Thoracic aorta (tissue), 2 donors: Measurements from ENCODE around the gene HYAL4. TPM values are rescaled to one million over a fixed set of nuclear protein-coding genes. Genes with fewer than 3 reads are reported as not detected.
"Not testable (repeated sequence)": the region's sequence is repeated elsewhere in the genome, so short reads cannot be mapped to it uniquely, and the experiment has no call there.

Experiments used
- ATAC-seq: fragments of 150-250 bp; one replicate; pipeline ENCODE4 v1.8.0; 2017; ENCODE audit warnings: low read depth; ENCODE audit not compliant: insufficient number of reproducible peaks, low FRiP score
- DNase-seq: peaks from one replicate; pipeline ENCODE4 v3.0.0-alpha.2; 2020; ENCODE audit warnings: low spot score
- H3K27ac ChIP-seq, 2 donors: fragments of 200-600 bp; sonication (generic); 1 replicate in 1 of 2; 2 replicates in 1 of 2; pipeline ENCODE4 v1.5.1; 2016; ENCODE audit warnings: mild to moderate bottlenecking in 2 of 2, moderate library complexity in 2 of 2
- H3K27me3 ChIP-seq: fragments of 200-600 bp; sonication (generic); replicated peaks from 2 replicates; pipeline ENCODE4 v1.6.0; 2016; ENCODE audit warnings: mild to moderate bottlenecking; ENCODE audit not compliant: insufficient read depth
- H3K36me3 ChIP-seq: fragments of 200-600 bp; sonication (generic); one replicate; pipeline ENCODE4 v1.5.1; 2016
- H3K4me1 ChIP-seq, 2 donors: fragments of 200-600 bp; sonication (generic); 1 replicate in 1 of 2; 2 replicates in 1 of 2; pipeline versions ENCODE4 v1.5.1 to v1.6.0; 2016; ENCODE audit warnings: low read depth in 2 of 2, mild to moderate bottlenecking in 1 of 2; ENCODE audit not compliant: control insufficient read depth in 1 of 2
- H3K4me3 ChIP-seq: fragments of 200-600 bp; sonication (generic); 2 replicates; pipeline ENCODE4 v1.5.1; 2016; ENCODE audit warnings: mild to moderate bottlenecking
- H3K9me3 ChIP-seq: fragments of 200-600 bp; sonication (generic); 2 replicates; pipeline ENCODE4 v1.5.1; 2016
- CTCF ChIP-seq: fragments of 200-600 bp; sonication (generic); IDR thresholded peaks from one replicate; pipeline ENCODE4 v1.5.1; 2019; ENCODE audit warnings: antibody characterized with exemption
- total RNA-seq, 2 donors: library from RNA; depleted of rRNA; stranded (reverse); fragments of >200 nt; gene quantifications; one replicate each; pipeline versions ENCODE4 v1.1.0 to v1.2.3, GENCODE V29; 2016

HYAL4 gene
- total RNA-seq, 2 donors from 2014 or later, result not detected

GRCh38 chr7:123823898-123824753 is 20.8 kb upstream of the HYAL4 start:
- H3K27ac ChIP-seq, result no peak overlapping the region
- TF ChIP-seq CTCF, result no peak
- no peaks in the 10 kb centered on the region for H3K4me1 ChIP-seq
- no peak overlapping the region for H3K4me3 ChIP-seq
- H3K9me3 ChIP-seq, result no peaks in the 10 kb centered on the region
- DNase-seq (no peak), ATAC-seq (no peak)
- H3K27me3 ChIP-seq, result no peaks in the 10 kb centered on the region
- no peaks in the 10 kb centered on the region for H3K36me3 ChIP-seq

- no peak overlapping the region for H3K27ac ChIP-seq
- H3K9me3 ChIP-seq, result no peaks in the 10 kb centered on the region
- no peak for DNase-seq
- H3K4me1 ChIP-seq, result no peaks in the 10 kb centered on the region
- no peak for TF ChIP-seq CTCF
- no peaks in the 10 kb centered on the region for H3K36me3 ChIP-seq
- no peaks in the 10 kb centered on the region for H3K27me3 ChIP-seq
- H3K4me3 ChIP-seq, result no peak overlapping the region
- ATAC-seq, result no peak
Measured at GRCh38 chr7:123824754-123825067, 20.3 kb upstream of the HYAL4 start.

- Histone ChIP-seq H3K9me3 (no peaks in the 10 kb centered on the region), H3K27ac (no peak overlapping the region), H3K36me3 (no peaks in the 10 kb centered on the region), H3K4me3 (no peak overlapping the region), H3K4me1 (no peaks in the 10 kb centered on the region), H3K27me3 (no peaks in the 10 kb centered on the region)
- ATAC-seq (no peak), DNase-seq (no peak)
- no peak for TF ChIP-seq CTCF
Measured at GRCh38 chr7:123828805-123829204, 16.2 kb upstream of the HYAL4 start.

GRCh38 chr7:123836656-123837055 is 8.3 kb upstream of the HYAL4 start:
- Histone ChIP-seq H3K27ac (no peak overlapping the region), H3K4me1 (no peaks in the 10 kb centered on the region), H3K9me3 (no peaks in the 10 kb centered on the region), H3K27me3 (no peaks in the 10 kb centered on the region), H3K4me3 (no peak overlapping the region), H3K36me3 (no peaks in the 10 kb centered on the region)
- DNase-seq, result no peak
- ATAC-seq, result no peak
- TF ChIP-seq CTCF, result no peak

GRCh38 chr7:123839106-123839505 is 5.9 kb upstream of the HYAL4 start:
- not testable (repeated sequence) for H3K4me3 ChIP-seq, DNase-seq, H3K9me3 ChIP-seq, H3K36me3 ChIP-seq, H3K4me1 ChIP-seq, H3K27ac ChIP-seq, H3K27me3 ChIP-seq, ATAC-seq

- H3K36me3 ChIP-seq, DNase-seq, H3K9me3 ChIP-seq, H3K27ac ChIP-seq, ATAC-seq, H3K27me3 ChIP-seq, H3K4me3 ChIP-seq: not testable (repeated sequence)
- H3K4me1 ChIP-seq, result peaks cover 0 to 19% of the 10 kb centered on the region in 2 donors
Measured at GRCh38 chr7:123844142-123844541, 827 bp upstream of the HYAL4 start.
